Fibroblast of lung (primary cell): ENCODE data around the gene C17orf78. TPM values are rescaled to one million over a fixed set of nuclear protein-coding genes. Genes with fewer than 3 reads are reported as not detected.

Source experiments
- DNase-seq, 2 donors: peaks; one replicate each; pipeline versions ENCODE4 v3.0.0 to v3.0.0-alpha.2; 2010; ENCODE audit warnings: low read depth in 2 of 2
- H2AFZ ChIP-seq: 2 replicates; pipeline ENCODE4 v1.5.1; 2012; ENCODE audit warnings: low read length, control low read depth, inconsistent platforms
- H3K27ac ChIP-seq: 2 replicates; pipeline ENCODE4 v1.5.1; 2011; ENCODE audit warnings: low read length, control low read depth; ENCODE audit not compliant: insufficient read depth
- H3K27me3 ChIP-seq: 2 replicates; pipeline ENCODE4 v1.5.1; 2011; ENCODE audit warnings: mild to moderate bottlenecking, low read length; ENCODE audit not compliant: control insufficient read depth, insufficient read depth
- H3K36me3 ChIP-seq: 2 replicates; pipeline ENCODE4 v1.5.1; 2011; ENCODE audit warnings: low read length; ENCODE audit not compliant: control insufficient read depth, insufficient read depth
- H3K4me1 ChIP-seq: 2 replicates; pipeline ENCODE4 v1.5.1; 2011; ENCODE audit warnings: low read length; ENCODE audit not compliant: control insufficient read depth, insufficient read depth; ENCODE audit errors: extremely low read depth
- H3K4me2 ChIP-seq: 2 replicates; pipeline ENCODE4 v1.5.1; 2011; ENCODE audit warnings: low read length, control low read depth; ENCODE audit not compliant: insufficient read depth; ENCODE audit errors: extremely low read depth
- H3K4me3 ChIP-seq, 4 experiments: fragments of 200-600 bp in 1 of 4; sonication (generic) in 1 of 4; replicated peaks in 1 of 4; 2 replicates each; pipeline ENCODE4 v1.5.1; 2011 to 2016; ENCODE audit warnings: low read length in 4 of 4, low read depth in 3 of 4, mild to moderate bottlenecking in 3 of 4, control low read depth in 2 of 4, inconsistent platforms in 1 of 4, mixed read lengths in 1 of 4; ENCODE audit not compliant: insufficient read depth in 1 of 4; ENCODE audit errors: control extremely low read depth in 1 of 4
- H3K79me2 ChIP-seq: 2 replicates; pipeline ENCODE4 v1.5.1; 2012; ENCODE audit warnings: mild to moderate bottlenecking, low read length, inconsistent platforms; ENCODE audit not compliant: control insufficient read depth, insufficient read depth
- H3K9ac ChIP-seq: 2 replicates; pipeline ENCODE4 v1.5.1; 2011; ENCODE audit warnings: mild to moderate bottlenecking, low read length, control low read depth; ENCODE audit not compliant: insufficient read depth
- H3K9me3 ChIP-seq: 2 replicates; pipeline ENCODE4 v1.5.1; 2012; ENCODE audit warnings: low read depth, low read length; ENCODE audit not compliant: control insufficient read depth, insufficient read depth
- H4K20me1 ChIP-seq: 2 replicates; pipeline ENCODE4 v1.5.1; 2011; ENCODE audit warnings: low read length; ENCODE audit not compliant: control insufficient read depth, insufficient read depth; ENCODE audit errors: extremely low read depth
- CTCF ChIP-seq, 2 donors: IDR thresholded peaks in 1 of 2; conservative IDR thresholded peaks in 1 of 2; 1 replicate in 1 of 2; 2 replicates in 1 of 2; pipeline ENCODE4 v1.5.1; 2011 to 2012; ENCODE audit warnings: low read length in 2 of 2, control low read depth in 1 of 2, inconsistent platforms in 1 of 2, low read depth in 1 of 2, mild to moderate bottlenecking in 1 of 2
- EZH2 ChIP-seq: IDR thresholded peaks from 2 replicates; pipeline ENCODE4 v1.5.1; 2012; ENCODE audit warnings: low read length, control low read depth, mild to moderate bottlenecking; ENCODE audit errors: missing control alignments
- polyA plus RNA-seq, 2 donors: library from polyadenylated mRNA; depleted of rRNA in 1 of 2; stranded (reverse) in 1 of 2; unstranded in 1 of 2; fragments of >200 nt; gene quantifications; 2 replicates each; pipeline ENCODE4 v1.2.1, GENCODE V29; 2011 to 2012; ENCODE audit warnings: missing spikeins in 1 of 2
- total RNA-seq: library from RNA; depleted of rRNA; stranded (reverse); fragments of >200 nt; gene quantifications from 2 replicates; pipeline ENCODE4 v1.2.1, GENCODE V29; 2014

The C17orf78 gene
- total and polyA plus RNA-seq, 2 donors (not counting 1 experiment from before 2014, with no cell fraction given), result not detected

GRCh38 chr17:37360632-37361031, 15.2 kb upstream of the C17orf78 start:
- Histone ChIP-seq H3K36me3 (no peaks in the 10 kb centered on the region), H2AFZ (no peak overlapping the region), H3K79me2 (peaks cover 29% of the 10 kb centered on the region), H3K9me3 (no peaks in the 10 kb centered on the region), H3K4me1 (peaks cover 10% of the 10 kb centered on the region), H3K9ac (no peak overlapping the region), H4K20me1 (no peaks in the 10 kb centered on the region), H3K27me3 (no peaks in the 10 kb centered on the region), H3K27ac (no peak overlapping the region), H3K4me3 (no peak overlapping the region), H3K4me2 (no peak overlapping the region)
- peak in 1 of 2 donors; percentile 30 for DNase-seq
- TF ChIP-seq CTCF (conservative IDR thresholded peaks at IDR 0.05 in 1 of 2, IDR thresholded peaks at IDR 0.05 in 1 of 2; ENCODE audit: low read depth in 1 of 2, low read length in 2 of 2) (no peak), EZH2 (no peak)

DNA sequence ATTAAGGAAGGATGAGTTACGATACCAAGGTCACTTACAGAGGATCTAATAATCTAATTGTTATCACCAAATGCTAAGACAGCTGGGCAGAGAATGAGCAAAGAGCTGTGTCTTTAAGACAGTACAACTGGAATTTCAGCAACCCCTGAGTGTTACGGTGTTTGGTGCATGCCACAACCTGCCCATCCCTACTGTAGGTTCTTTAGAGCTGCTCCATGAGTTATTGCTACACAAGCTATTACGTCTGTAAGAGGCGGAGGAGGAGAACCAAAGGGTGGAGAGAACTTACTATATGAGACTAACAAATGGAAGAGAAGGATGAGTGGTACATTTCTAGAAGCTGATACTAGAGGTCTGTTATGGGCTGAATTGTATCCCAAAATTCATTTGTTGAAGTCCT, 14.2 kb upstream of the C17orf78 start:
- no peak for TF ChIP-seq CTCF (conservative IDR thresholded peaks at IDR 0.05 in 1 of 2, IDR thresholded peaks at IDR 0.05 in 1 of 2; ENCODE audit: low read depth in 1 of 2, low read length in 2 of 2)
- no peak for TF ChIP-seq EZH2
- no peak for DNase-seq

GRCh38 chr17:37365589-37365988, 10.2 kb upstream of the C17orf78 start:
- Histone ChIP-seq H3K79me2 (no peaks in the 10 kb centered on the region), H2AFZ (no peak overlapping the region), H3K9me3 (no peaks in the 10 kb centered on the region), H3K4me3 (no peak overlapping the region), H3K9ac (no peak overlapping the region), H3K27ac (no peak overlapping the region), H3K36me3 (no peaks in the 10 kb centered on the region), H3K4me1 (no peaks in the 10 kb centered on the region), H4K20me1 (no peaks in the 10 kb centered on the region), H3K4me2 (no peak overlapping the region), H3K27me3 (no peaks in the 10 kb centered on the region)
- TF ChIP-seq CTCF (conservative IDR thresholded peaks at IDR 0.05 in 1 of 2, IDR thresholded peaks at IDR 0.05 in 1 of 2; ENCODE audit: low read depth in 1 of 2, low read length in 2 of 2), result no peak
- no peak for TF ChIP-seq EZH2
- DNase-seq, result no peak

More for the DNA sequence above, 14.2 kb upstream of the C17orf78 start:
- H3K4me3 ChIP-seq, result no peak overlapping the region
- no peak overlapping the region for H3K4me2 ChIP-seq
- no peaks in the 10 kb centered on the region for H3K9me3 ChIP-seq
- no peak overlapping the region for H2AFZ ChIP-seq
- H3K27me3 ChIP-seq, result no peaks in the 10 kb centered on the region
- peaks cover 23% of the 10 kb centered on the region for H3K79me2 ChIP-seq
- no peak overlapping the region for H3K9ac ChIP-seq
- H3K4me1 ChIP-seq, result peaks cover 10% of the 10 kb centered on the region
- no peak overlapping the region for H3K27ac ChIP-seq
- H4K20me1 ChIP-seq, result no peaks in the 10 kb centered on the region
- no peaks in the 10 kb centered on the region for H3K36me3 ChIP-seq
